DOHH2 (cell line): ENCODE data around the gene PON3.
"Not testable (repeated sequence)": the region's sequence is repeated elsewhere in the genome, so short reads cannot be mapped to it uniquely, and the experiment has no call there.

Source experiments
- H3F3A ChIP-seq: fragments of 200-600 bp; sonication (generic), shearing (Covaris generic); 2 replicates; pipeline ENCODE4 v1.6.0; 2016; ENCODE audit warnings: antibody characterized with exemption, mild to moderate bottlenecking; ENCODE audit not compliant: control insufficient read depth, insufficient read depth
- H3K27ac ChIP-seq: fragments of 200-600 bp; sonication (generic); 2 replicates; pipeline ENCODE4 v1.5.1; 2014; ENCODE audit warnings: low read depth, mild to moderate bottlenecking, low read length, moderate library complexity
- H3K27me3 ChIP-seq: fragments of 200-600 bp; sonication (generic); 2 replicates; pipeline ENCODE4 v1.6.1; 2014; ENCODE audit warnings: mild to moderate bottlenecking, low read length, mixed read lengths; ENCODE audit not compliant: control insufficient read depth
- H3K36me3 ChIP-seq: fragments of 200-600 bp; sonication (generic); 2 replicates; pipeline ENCODE4 v1.6.1; 2014; ENCODE audit warnings: mild to moderate bottlenecking, low read length, moderate library complexity, mixed read lengths; ENCODE audit not compliant: control insufficient read depth
- H3K4me1 ChIP-seq: fragments of 200-600 bp; sonication (generic); 2 replicates; pipeline ENCODE4 v1.6.1; 2014; ENCODE audit warnings: mild to moderate bottlenecking, low read length, mixed read lengths; ENCODE audit not compliant: control insufficient read depth
- H3K4me2 ChIP-seq: fragments of 200-600 bp; sonication (generic); 2 replicates; pipeline ENCODE4 v1.6.0; 2014; ENCODE audit warnings: mild to moderate bottlenecking, low read length, moderate library complexity
- H3K4me3 ChIP-seq: fragments of 200-600 bp; sonication (generic); 2 replicates; pipeline ENCODE4 v1.5.1; 2014; ENCODE audit warnings: mild to moderate bottlenecking, low read length, mixed read lengths
- H3K79me2 ChIP-seq: fragments of 200-600 bp; sonication (generic); 2 replicates; pipeline ENCODE4 v1.6.1; 2014; ENCODE audit warnings: mild to moderate bottlenecking, low read length, mixed read lengths; ENCODE audit not compliant: control insufficient read depth
- H3K9me2 ChIP-seq: fragments of 200-600 bp; sonication (generic); replicated peaks from 2 replicates; pipeline ENCODE4 v1.6.1; 2014; ENCODE audit warnings: mild to moderate bottlenecking, low read length, mixed read lengths; ENCODE audit not compliant: control insufficient read depth
- H3K9me3 ChIP-seq: fragments of 200-600 bp; sonication (generic); 2 replicates; pipeline ENCODE4 v1.6.1; 2014; ENCODE audit warnings: antibody characterized with exemption, low read length, mixed read lengths; ENCODE audit not compliant: control insufficient read depth, insufficient read depth
- H4K20me1 ChIP-seq: fragments of 200-600 bp; sonication (generic); 2 replicates; pipeline ENCODE4 v1.6.0; 2014; ENCODE audit warnings: low read depth, mild to moderate bottlenecking, antibody characterized with exemption, low read length, moderate library complexity; ENCODE audit not compliant: control insufficient read depth, insufficient read depth
- EZH2phosphoT487 ChIP-seq: fragments of 200-600 bp; sonication (generic); IDR thresholded peaks from 2 replicates; pipeline ENCODE4 v1.6.1; 2017; ENCODE audit warnings: borderline replicate concordance, mild to moderate bottlenecking, antibody characterized with exemption, low read length, moderate library complexity, mixed read lengths
- TF ChIP-seq, protein P1 (sequence below): fragments of 200-600 bp; sonication (generic); IDR thresholded peaks from one replicate; pipeline ENCODE4 v1.5.1; 2014; ENCODE audit warnings: antibody characterized with exemption, mild to moderate bottlenecking, low read depth, low read length; ENCODE audit not compliant: poor library complexity, severe bottlenecking

Gene PON3

DNA sequence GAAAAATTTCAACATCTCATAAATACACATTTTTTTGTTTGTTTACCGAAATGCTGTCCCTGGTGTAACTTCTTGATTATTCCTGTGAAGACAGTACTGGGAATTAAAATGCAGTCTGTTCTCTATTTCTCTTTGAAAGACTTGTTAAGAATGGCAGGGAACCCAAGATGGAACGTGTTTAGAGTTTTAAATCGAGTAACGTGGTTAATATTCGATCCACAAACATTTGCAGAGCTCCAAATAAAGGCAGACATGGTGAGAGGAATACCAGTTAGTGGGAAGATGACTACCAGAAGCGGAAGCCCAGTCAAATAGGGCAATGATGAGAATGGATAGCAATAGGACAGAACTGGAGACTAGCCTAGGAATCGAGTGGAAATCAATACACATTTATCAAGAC lies 6.7 kb downstream of the PON3 start:
- Histone ChIP-seq H3K27ac (no peak overlapping the region), H3K4me2 (no peak overlapping the region), H3F3A (no peaks in the 10 kb centered on the region), H3K4me3 (no peak overlapping the region), H3K9me2 (no peaks in the 10 kb centered on the region), H3K27me3 (no peaks in the 10 kb centered on the region), H4K20me1 (no peaks in the 10 kb centered on the region), H3K9me3 (no peaks in the 10 kb centered on the region), H3K79me2 (no peaks in the 10 kb centered on the region), H3K4me1 (no peaks in the 10 kb centered on the region), H3K36me3 (no peaks in the 10 kb centered on the region)
- no peak for TF ChIP-seq EZH2phosphoT487
- TF ChIP-seq, protein P1, sequence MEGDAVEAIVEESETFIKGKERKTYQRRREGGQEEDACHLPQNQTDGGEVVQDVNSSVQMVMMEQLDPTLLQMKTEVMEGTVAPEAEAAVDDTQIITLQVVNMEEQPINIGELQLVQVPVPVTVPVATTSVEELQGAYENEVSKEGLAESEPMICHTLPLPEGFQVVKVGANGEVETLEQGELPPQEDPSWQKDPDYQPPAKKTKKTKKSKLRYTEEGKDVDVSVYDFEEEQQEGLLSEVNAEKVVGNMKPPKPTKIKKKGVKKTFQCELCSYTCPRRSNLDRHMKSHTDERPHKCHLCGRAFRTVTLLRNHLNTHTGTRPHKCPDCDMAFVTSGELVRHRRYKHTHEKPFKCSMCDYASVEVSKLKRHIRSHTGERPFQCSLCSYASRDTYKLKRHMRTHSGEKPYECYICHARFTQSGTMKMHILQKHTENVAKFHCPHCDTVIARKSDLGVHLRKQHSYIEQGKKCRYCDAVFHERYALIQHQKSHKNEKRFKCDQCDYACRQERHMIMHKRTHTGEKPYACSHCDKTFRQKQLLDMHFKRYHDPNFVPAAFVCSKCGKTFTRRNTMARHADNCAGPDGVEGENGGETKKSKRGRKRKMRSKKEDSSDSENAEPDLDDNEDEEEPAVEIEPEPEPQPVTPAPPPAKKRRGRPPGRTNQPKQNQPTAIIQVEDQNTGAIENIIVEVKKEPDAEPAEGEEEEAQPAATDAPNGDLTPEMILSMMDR, result no peak

DNA sequence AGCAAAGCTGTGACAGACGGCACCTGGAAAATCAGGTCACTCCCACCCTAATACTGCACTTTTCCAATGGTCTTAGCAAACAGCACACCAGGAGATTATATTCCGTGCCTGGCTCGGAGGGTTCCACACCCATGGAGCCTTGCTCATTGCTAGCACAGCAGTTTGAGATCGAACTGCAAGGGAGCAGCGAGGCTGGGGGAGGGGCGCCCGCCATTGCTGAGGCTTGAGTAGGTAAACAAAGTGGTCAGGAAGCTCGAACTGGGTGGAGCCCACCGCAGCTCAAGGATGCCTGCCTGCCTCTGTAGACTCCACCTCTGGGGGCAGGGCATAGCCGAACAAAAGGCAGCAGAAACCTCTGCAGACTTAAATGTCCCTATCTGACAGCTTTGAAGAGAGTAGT lies 16.7 kb downstream of the PON3 start:
- not testable (repeated sequence) for H3K27ac ChIP-seq, H3K79me2 ChIP-seq, H3K36me3 ChIP-seq, H3K4me3 ChIP-seq, H3F3A ChIP-seq, H3K9me3 ChIP-seq, H3K4me1 ChIP-seq, H3K4me2 ChIP-seq, H4K20me1 ChIP-seq, H3K27me3 ChIP-seq, H3K9me2 ChIP-seq

GRCh38 chr7:95376632-95377400 lies 19.4 kb downstream of the PON3 start:
- Histone ChIP-seq H3K27me3 (no peaks in the 10 kb centered on the region), H3F3A (no peaks in the 10 kb centered on the region), H3K9me3 (no peaks in the 10 kb centered on the region; the same call in 1 of the 2 replicates), H3K27ac (no peak overlapping the region), H3K9me2 (no peaks in the 10 kb centered on the region), H4K20me1 (no peaks in the 10 kb centered on the region), H3K36me3 (no peaks in the 10 kb centered on the region), H3K4me1 (no peaks in the 10 kb centered on the region), H3K79me2 (no peaks in the 10 kb centered on the region), H3K4me2 (no peak overlapping the region), H3K4me3 (no peak overlapping the region)
- TF ChIP-seq, protein P1, result no peak
- no peak for TF ChIP-seq EZH2phosphoT487

GRCh38 chr7:95375591-95376257 lies 20.5 kb downstream of the PON3 start:
- Histone ChIP-seq H3K27me3 (no peaks in the 10 kb centered on the region), H3F3A (no peaks in the 10 kb centered on the region), H3K9me2 (no peaks in the 10 kb centered on the region), H3K9me3 (no peaks in the 10 kb centered on the region; the same call in 1 of the 2 replicates), H3K4me2 (no peak overlapping the region), H3K4me1 (no peaks in the 10 kb centered on the region), H4K20me1 (no peaks in the 10 kb centered on the region), H3K36me3 (no peaks in the 10 kb centered on the region), H3K27ac (no peak overlapping the region), H3K4me3 (no peak overlapping the region), H3K79me2 (no peaks in the 10 kb centered on the region)
- no peak for TF ChIP-seq EZH2phosphoT487
- TF ChIP-seq, protein P1, result no peak
